Measurements from ENCODE around the gene NNAT. TPM values are rescaled to one million over a fixed set of nuclear protein-coding genes. Genes with fewer than 3 reads are reported as not detected.

NNAT gene
- total RNA-seq, 4 donors from 2014 or later, result not detected

GRCh38 chr20:37527638-37528445, 6.8 kb downstream of the NNAT start, which contains the start of gene BLCAP:
BLCAP (minus strand) TSS chr20:37527876; CDS start chr20:37519174, 8,702 bp downstream.
- H3K4me1 ChIP-seq, result peaks cover 0 to 40% (median 11%) of the 10 kb centered on the region in 4 donors
- H3K27ac ChIP-seq, result peak within 1 kb of the TSS; percentile 91 to 98 (median 96)
- H3K36me3 ChIP-seq, result no peaks in the 10 kb centered on the region
- TF ChIP-seq POLR2A (IDR thresholded peaks at IDR 0.05), result peak; percentile 95
- no peak for TF ChIP-seq CTCF (IDR thresholded peaks at IDR 0.05)
- DNase-seq, result peak; percentile 92 to 97 (median 95)
- no peaks in the 10 kb centered on the region for H3K9me3 ChIP-seq
- no peaks in the 10 kb centered on the region for H3K27me3 ChIP-seq
- peak within 1 kb of the TSS; percentile 75 to 99 (median 94) for H3K4me3 ChIP-seq

GRCh38 chr20:37528446-37529213, 7.6 kb downstream of the NNAT start:
- Histone ChIP-seq H3K27me3 (no peaks in the 10 kb centered on the region), H3K27ac (peak overlapping the region; percentile 91 to 98 (median 96)), H3K9me3 (no peaks in the 10 kb centered on the region), H3K4me1 (peaks cover 0 to 34% (median 11%) of the 10 kb centered on the region in 4 donors), H3K36me3 (no peaks in the 10 kb centered on the region), H3K4me3 (peak overlapping the region; percentile 75 to 99 (median 94))
- DNase-seq, result peak in 1 of 3 donors; percentile 27
- no peak for TF ChIP-seq CTCF (IDR thresholded peaks at IDR 0.05)
- TF ChIP-seq POLR2A (IDR thresholded peaks at IDR 0.05), result no peak

GRCh38 chr20:37529214-37529967, 8.3 kb downstream of the NNAT start:
- Histone ChIP-seq H3K27me3 (no peaks in the 10 kb centered on the region), H3K4me3 (no peak overlapping the region), H3K27ac (peak overlapping the region in 1 of 4 donors; percentile 96), H3K4me1 (peaks cover 0 to 26% (median 11%) of the 10 kb centered on the region in 4 donors), H3K9me3 (no peaks in the 10 kb centered on the region), H3K36me3 (no peaks in the 10 kb centered on the region)
- TF ChIP-seq POLR2A (IDR thresholded peaks at IDR 0.05), result no peak
- peak in 2 of 6 experiments; percentile 10 to 11 for TF ChIP-seq CTCF (IDR thresholded peaks at IDR 0.05)
- peak in 1 of 3 donors; percentile 30 for DNase-seq

- H3K4me1 ChIP-seq, result peaks cover 0 to 25% (median 7%) of the 10 kb centered on the region in 4 donors
- no peaks in the 10 kb centered on the region for H3K9me3 ChIP-seq
- no peaks in the 10 kb centered on the region for H3K36me3 ChIP-seq
- no peaks in the 10 kb centered on the region for H3K27me3 ChIP-seq
- TF ChIP-seq POLR2A (IDR thresholded peaks at IDR 0.05), result no peak
- TF ChIP-seq CTCF (IDR thresholded peaks at IDR 0.05), result no peak
- no peak overlapping the region for H3K4me3 ChIP-seq
- H3K27ac ChIP-seq, result no peak overlapping the region
- DNase-seq, result peak in 1 of 3 donors; percentile 33
These were observed 9.0 kb downstream of the NNAT start for GRCh38 chr20:37529968-37530600.

- Histone ChIP-seq H3K27ac (no peak overlapping the region), H3K4me3 (no peak overlapping the region), H3K9me3 (no peaks in the 10 kb centered on the region), H3K4me1 (peaks cover 0 to 25% (median 4%) of the 10 kb centered on the region in 4 donors), H3K27me3 (no peaks in the 10 kb centered on the region), H3K36me3 (no peaks in the 10 kb centered on the region)
- no peak for TF ChIP-seq CTCF (IDR thresholded peaks at IDR 0.05)
- no peak for TF ChIP-seq POLR2A (IDR thresholded peaks at IDR 0.05)
- no peak for DNase-seq
These were observed 9.6 kb downstream of the NNAT start for GRCh38 chr20:37530696-37531095.

All from Peyer's patch (tissue), 4 donors.